NCI-H2171 (cell line): ENCODE results near the gene WDR31.
"Not testable (repeated sequence)": the region's sequence is repeated elsewhere in the genome, so short reads cannot be mapped to it uniquely, and the experiment has no call there.

ENCODE experiments used
- DNase-seq: peaks from one replicate; lab custom pipeline; 2025; lab: John Stamatoyannopoulos, UW

WDR31 gene

GRCh38 chr9:113298311-113298710, 41.8 kb downstream of the WDR31 start:
- no peak for DNase-seq

DNA sequence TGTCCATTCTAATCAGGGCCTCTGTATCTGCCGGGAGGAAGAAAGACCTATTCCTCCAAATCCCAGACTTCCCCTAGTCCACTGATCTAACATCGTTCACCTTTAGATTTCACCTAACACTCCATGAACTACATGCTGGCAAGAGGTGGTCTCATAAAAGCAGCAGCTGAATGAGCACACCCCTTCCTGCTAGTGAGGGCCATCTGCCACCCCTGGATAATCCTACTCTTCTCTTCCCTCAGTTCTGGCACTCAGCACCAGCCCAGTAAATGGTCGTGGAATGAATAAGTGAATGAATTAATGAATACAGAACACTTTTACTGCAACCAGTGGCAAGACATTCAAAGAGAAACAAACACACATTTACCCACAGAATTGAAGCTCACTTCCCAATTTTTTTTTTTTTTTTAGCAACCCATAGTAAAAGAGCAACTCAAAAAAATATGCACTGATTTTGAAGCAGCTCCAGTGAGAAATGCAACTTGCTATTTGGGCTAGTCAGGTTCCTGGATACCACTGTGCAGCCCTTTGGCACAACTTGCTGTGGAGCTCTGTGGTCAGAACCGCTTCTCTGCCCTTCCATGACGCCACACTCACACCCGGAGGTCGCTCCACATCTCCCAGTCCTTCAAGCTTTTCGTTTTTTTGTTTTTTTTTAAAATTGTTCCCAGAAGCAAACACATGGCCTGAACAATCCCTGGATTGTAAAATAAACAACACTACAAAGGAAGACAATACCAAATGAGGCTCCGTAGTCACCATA, 43.1 kb downstream of the WDR31 start:
- no peak for DNase-seq

GRCh38 chr9:113296247-113296646, 43.8 kb downstream of the WDR31 start:
- not testable (repeated sequence) for DNase-seq

GRCh38 chr9:113293285-113293878, 46.7 kb downstream of the WDR31 start:
- DNase-seq = no peak

- no peak for DNase-seq
These were observed 49.9 kb downstream of the WDR31 start for GRCh38 chr9:113290052-113290607.

- no peak for DNase-seq
These were observed 51.0 kb downstream of the WDR31 start for GRCh38 chr9:113289091-113289490.

- DNase-seq = no peak
These were observed 58.7 kb downstream of the WDR31 start for GRCh38 chr9:113281356-113281755.

DNA sequence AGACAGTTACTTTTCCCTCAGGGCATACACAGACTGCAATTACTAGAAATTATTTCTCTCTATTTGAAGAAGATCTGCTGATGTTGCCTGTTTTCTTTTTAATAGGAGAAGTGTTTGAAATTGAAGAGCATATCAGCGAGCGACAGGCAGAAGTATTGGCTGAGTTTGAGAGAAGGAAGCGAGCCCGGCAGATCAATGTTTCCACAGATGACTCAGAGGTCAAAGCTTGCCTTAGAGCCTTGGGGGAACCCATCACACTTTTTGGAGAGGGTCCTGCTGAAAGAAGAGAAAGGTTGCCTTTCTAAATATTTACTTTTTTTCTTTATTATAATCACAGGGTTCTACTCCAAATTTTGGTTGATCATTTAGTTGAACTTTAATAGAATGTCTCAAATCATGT, 61.2 kb downstream of the WDR31 start:
- no peak for DNase-seq

DNA sequence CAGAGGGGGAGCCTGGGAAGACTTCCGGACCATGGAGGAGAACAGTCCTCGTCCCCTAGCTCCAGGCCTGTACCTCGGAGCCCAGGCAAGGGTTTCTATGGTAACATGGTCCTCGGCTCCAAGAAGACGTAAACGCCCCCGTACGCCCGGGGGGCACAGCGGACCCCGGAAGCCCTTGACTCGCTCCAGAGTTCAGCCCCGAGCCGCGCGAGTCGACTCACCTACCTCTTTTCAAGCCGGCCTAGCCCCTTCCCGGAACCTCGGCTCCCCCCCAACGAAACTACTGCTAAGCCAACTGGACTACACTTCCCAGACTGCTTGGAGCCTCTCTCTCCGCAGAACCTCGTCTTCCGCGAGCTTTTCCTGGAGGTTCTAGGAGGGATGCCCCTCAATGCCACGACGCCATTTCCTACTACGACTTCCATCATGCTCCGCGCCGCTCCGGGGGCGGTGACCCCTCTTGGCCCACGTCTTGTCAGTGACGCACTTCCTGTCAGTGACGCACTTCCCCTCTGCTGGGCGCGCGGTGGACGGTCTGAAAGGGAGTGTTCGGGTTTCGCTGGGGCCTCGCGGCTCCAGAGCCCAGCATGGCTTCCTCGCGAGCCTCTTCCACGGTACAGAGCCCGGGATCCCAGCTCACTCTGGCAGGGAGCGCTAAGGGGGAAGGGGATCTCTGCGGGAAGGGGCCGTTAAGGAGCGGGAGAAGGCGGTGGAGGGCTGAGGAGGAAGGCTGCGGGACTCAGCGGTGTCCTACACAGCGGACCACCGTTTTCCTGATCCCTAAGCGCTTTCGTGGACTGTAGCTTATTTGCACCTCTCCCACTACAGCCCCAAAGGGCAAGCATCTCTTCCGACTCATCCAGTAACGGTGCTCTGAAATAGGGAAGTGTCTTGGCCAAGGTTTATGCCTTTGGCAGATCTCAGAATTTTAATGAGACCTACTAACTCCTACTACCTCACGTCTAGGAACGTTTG, 64.6 kb downstream of the WDR31 start, which contains the start of the genes CDC26 and PRPF4:
TSS of gene CDC26 (minus strand) at position 416 of the 975 bp plus-strand sequence. CDS start 3,065 bp downstream, outside the sequence.
TSS of gene PRPF4 (plus strand) at position 502 of the 975 bp plus-strand sequence. CDS start at position 588, 86 bp downstream.
- peak; percentile 96 for DNase-seq

DNA sequence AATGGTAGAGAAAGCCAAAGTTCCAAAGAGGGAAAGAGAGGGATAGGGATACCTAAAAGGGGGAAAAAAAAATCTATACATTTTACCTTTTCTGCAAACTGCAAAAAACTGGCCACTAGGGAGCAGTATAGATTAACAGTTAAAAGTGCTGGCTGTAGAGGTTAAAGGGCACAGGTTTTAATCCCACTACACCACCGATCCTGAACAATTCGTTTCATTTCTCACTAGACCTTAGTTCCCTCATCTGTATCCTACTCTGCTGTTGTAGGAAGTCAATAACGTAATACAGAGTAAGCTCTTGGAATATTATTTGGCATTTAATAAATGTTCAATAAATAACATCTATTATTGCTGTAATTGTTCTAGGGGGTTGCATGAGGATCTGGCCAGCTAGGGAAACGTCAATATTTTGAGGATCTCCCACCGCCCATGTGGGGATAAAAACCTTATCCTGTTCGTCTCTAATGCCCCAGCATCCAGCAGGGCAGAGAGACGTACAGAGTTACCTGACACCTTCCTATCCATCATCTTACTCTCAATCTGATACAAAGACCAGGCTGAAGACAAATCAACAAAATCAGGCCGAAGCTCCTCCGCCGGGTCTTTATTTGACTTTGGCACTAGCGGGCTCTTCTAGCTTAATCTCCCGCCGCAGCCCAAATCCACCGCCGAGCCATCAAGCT, 65.5 kb downstream of the WDR31 start:
- DNase-seq = peak; percentile 61

DNA sequence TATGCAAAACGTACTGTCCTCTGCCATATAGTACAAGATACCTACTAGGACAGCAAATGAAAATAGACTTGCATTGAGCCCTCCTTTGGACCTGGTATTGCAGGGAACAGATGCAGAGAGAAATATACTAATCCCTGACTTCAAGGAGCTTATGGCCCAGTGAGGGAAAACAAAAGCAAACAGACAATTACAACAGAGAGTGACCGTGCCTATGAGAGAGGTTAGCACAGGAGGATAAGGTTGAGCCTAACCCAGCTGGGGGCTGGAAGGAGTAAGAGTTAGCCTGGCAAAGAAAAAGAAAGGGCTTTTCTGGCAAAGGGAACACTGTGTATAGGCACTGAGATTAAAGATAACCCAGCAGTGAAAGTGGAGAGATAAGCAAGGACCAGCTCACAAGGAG, 70.2 kb downstream of the WDR31 start:
- no peak for DNase-seq

- DNase-seq = no peak
These were observed 70.7 kb downstream of the WDR31 start for GRCh38 chr9:113269355-113269754.

DNA sequence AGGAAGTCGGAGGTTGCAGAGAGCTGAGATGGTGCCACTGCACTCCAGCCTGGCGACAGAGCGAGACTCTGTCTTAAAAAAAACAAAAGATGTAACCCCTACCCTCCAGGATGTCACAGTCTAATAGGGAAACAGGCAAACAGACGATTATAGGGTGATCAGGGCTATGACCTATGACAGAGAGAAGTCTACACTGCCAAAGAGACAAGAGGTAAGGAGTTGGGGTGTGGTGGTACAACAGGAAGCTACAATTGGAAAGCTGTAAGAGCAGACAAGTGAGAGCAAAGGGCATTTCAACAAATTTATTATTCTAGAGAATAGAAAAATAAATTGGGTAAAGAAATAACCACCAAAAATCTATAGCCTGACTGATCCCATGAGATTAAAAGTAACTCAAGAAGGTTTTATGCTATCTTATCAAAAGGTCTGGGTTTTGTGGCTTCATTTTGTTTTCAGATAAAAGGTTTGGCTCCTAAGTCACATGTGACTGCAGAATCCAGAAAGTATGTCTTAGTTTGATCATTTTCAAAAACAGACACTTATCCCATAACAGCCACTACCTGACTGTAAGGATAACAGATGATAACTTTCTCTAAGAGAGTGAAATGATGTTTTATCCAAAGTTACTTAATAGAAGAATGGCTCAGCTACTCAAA, 72.0 kb downstream of the WDR31 start:
- DNase-seq = no peak

GRCh38 chr9:113266174-113266573, 73.9 kb downstream of the WDR31 start:
- DNase-seq = no peak
